Activated T-cell treated with anti-CD3 and anti-CD28 coated beads, Interleukin-2, amount 50 U/mL, for 48 hours (primary cell): ENCODE data around the gene TRPC4AP.
"Not testable (repeated sequence)": the region's sequence is repeated elsewhere in the genome, so short reads cannot be mapped to it uniquely, and the experiment has no call there.

Experiments
- DNase-seq, 2 experiments: peaks; one replicate each; pipeline ENCODE4 v3.0.0-alpha.2; 2020

TRPC4AP gene

GRCh38 chr20:35092524-35093266 is at the start of gene TRPC4AP:
Gene TRPC4AP (minus strand): TSS chr20:35092807. CDS start chr20:35092781, 26 bp downstream.
- DNase-seq: peak; percentile 91 to 95

GRCh38 chr20:35135867-35136586 is 43.4 kb upstream of the TRPC4AP start:
- DNase-seq: no peak

GRCh38 chr20:35134880-35135279 is 42.3 kb upstream of the TRPC4AP start:
- no peak for DNase-seq

GRCh38 chr20:35134472-35134871 is 41.9 kb upstream of the TRPC4AP start:
- DNase-seq: no peak

DNA sequence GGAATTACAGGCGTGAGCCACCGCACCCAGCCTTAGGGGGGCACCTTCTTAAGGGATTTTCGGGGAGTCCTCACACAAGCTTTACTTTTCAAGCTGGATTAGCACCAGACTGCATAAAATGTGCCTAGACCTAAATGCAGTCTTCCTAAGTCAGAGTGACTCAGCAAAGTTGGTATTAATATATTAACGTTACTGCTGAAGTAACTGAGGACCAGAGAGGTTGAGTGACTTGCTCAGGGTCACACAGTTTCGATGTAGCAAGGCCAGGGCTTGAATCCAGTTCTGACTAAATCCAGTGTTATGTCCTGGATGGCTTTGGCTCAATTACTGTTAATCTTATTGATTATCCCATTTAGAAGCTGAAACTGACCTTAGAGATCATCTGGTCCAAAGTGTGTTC is 41.1 kb upstream of the TRPC4AP start:
- no peak for DNase-seq

DNA sequence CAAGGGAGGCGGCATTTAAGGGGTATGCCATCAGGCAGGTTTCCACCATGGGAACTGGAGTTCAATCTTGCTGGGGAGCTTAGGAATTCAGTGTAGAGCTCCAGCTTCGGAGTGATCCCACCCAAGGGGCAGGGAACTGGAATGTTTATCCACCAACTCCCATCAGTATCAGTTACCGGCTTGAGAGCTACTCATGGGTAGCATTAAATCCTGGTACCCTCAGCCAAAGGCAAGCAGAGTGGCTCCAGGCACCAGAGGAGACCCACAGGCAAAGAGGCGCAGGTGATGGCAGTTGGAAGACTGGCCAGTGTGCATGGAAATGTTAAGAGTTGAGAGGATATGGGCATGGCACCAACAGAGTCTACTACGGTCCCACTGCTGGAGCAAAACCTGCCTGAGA is 40.4 kb upstream of the TRPC4AP start:
- DNase-seq: no peak

GRCh38 chr20:35131934-35132333 is 39.3 kb upstream of the TRPC4AP start:
- DNase-seq: no peak

DNA sequence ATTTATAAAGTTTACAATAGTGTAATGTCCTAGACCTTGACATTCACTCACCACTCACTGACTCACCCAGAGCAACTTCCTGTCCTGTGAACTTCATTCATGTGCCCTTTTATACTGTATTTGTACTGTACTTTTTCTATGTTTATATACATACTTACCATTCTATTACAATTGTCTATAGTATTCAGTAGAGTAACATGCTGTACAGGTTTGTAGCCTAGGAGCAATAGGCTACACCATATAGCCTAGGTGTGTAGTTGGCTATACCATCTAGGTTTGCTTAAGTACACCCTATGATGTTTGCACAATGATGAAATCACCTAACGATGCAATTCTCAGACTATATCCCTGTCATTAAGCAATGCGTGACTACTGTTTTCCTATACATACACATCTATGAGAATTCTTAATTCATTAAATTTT is 37.1 kb upstream of the TRPC4AP start:
- no peak for DNase-seq

DNA sequence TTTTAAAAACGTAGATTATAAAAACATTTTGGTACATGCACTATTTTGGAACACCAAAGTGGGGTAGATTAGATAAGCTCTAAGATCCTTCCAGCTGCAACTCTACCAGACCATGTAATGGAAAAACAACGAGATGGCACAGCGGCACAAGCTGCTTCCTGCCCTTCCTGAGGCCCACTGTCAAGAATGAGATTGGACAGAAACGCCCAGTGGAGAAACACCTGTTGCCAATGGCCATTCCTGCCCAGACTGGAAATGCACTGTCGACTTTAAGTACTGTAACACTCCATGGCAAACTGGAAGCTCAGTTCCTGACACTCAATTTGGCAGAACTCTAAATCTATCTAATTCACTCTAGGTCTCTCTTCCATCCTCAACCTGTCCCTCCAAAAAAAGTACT is 33.1 kb upstream of the TRPC4AP start:
- DNase-seq: no peak

- DNase-seq: no peak
These were observed 30.3 kb upstream of the TRPC4AP start for GRCh38 chr20:35122756-35123405.

DNA sequence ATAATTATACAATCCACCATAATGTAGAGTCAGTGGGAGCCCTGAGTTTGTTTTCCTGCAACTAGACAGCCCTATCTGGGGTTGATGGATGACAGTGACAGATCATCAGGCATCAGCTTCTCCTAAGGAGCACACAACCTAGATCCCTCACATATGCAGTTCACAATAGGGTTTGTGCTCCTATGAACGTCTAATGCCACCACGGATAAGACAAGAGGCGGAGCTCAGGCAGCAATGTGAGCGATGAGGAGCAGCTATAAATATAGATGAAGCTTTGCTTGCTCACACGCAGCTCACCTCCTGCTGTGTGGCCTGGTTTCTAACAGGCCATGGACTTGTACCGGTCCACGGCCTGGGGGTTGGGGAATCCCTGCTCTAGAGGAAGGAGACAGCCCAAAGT is 28.6 kb upstream of the TRPC4AP start:
- DNase-seq: no peak

DNA sequence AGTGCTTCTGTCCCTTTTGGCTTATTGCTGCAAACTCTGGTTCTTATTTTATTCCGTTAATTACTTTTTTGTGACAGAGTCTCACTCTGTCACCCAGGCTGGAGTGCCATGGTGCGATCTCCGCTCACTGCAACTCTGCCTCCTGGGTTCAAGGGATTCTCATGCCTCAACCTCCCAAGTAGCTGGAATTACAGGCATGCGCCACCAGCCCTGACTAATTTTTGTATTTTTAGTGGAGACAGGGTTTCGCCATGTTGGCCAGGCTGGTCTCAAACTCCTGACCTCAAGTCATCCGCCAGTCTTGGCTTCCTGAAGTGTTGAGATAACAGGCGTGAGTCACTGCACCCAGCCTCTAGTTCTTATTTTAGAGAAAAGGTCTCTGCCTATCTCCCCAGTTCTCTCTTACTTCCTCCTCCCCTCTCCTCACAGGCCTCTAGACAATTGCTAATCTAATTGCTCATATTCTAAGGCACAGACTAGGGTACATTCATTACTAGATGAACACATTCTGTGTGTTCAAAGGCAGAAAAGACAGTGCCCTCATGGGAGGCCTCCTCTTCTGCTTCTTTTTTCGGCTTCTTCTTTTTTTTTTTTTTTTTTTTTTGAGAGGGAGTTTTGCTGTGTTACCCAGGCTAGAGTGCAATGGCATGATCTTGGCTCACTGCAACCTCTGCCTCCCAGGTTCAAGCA is 27.6 kb upstream of the TRPC4AP start:
- DNase-seq: peak in 1 of 2 experiments; percentile 27

GRCh38 chr20:35117629-35118028 is 25.0 kb upstream of the TRPC4AP start:
- no peak for DNase-seq

DNA sequence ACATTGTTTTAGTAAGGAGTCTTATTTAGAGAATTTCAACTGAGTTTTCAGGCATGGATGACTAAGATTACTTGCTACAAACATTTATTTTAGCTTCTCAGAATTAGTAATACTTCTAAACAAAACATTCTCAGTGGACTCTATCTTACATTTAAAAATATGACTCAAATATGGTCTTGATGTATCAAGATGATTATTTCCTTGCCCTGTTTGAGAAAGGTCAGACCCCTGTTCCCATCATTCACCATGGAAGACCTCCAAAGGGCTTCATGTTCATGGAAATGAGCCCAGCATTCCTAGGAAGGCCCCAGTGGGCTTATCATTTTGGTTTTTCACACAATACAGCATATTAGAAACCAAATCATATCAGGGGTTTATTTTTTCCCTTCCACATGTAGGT is 24.6 kb upstream of the TRPC4AP start:
- DNase-seq: no peak

- DNase-seq: no peak
These were observed 23.7 kb upstream of the TRPC4AP start for GRCh38 chr20:35116258-35116657.

- no peak for DNase-seq
These were observed 23.0 kb upstream of the TRPC4AP start for GRCh38 chr20:35115606-35116005.

GRCh38 chr20:35112276-35112675 is 19.7 kb upstream of the TRPC4AP start:
- not testable (repeated sequence) for DNase-seq

- DNase-seq: no peak
These were observed 18.7 kb upstream of the TRPC4AP start for GRCh38 chr20:35111141-35111888.

- DNase-seq: no peak
These were observed 16.3 kb upstream of the TRPC4AP start for GRCh38 chr20:35108921-35109320.

DNA sequence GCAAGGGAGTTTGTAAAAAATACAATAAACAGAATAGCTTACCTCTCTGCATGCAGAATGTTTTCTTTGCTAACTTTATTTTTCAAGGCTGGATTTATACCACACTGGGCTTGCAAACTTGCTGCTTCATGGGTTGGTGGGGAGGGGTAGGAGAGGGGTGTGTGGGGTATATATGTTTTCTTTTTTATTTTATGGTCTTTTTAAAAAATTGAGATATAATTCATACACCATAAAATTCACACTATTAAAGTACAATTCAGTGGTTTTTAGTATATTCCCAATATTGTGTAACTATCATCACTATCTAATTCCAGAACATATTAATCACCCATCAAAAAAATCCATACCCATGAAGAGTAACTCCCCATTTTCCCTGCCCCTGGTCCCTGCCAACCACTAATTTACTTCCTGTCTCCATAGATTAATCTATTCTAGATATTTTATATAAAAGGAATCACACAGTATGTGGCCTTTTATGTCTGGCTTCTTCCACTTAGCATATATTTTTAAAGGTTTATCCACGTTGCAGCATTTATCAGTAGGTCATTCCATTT is 14.3 kb upstream of the TRPC4AP start:
- no peak for DNase-seq

GRCh38 chr20:35104685-35105295 is 12.2 kb upstream of the TRPC4AP start:
- DNase-seq: no peak

DNA sequence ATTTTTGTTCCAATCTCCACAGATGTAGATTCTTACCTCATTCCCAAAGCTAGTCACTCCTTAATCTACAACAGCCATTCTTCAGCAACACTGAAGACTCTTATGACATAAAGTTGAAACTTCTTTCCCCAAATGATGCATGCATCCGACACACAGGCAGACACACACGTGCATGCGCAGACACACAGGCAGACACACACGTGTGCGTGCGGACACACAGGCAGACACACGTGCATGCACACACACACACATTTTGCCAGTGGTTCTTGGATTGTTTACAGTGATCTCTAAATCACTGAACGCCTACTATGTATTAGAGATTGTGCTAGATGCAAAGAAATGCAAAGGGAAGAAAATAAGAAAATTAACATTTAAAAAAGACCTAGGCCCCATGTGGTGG is 9.0 kb upstream of the TRPC4AP start:
- no peak for DNase-seq
